ENCODE data around the gene GGT6.

GGT6 gene

DNA sequence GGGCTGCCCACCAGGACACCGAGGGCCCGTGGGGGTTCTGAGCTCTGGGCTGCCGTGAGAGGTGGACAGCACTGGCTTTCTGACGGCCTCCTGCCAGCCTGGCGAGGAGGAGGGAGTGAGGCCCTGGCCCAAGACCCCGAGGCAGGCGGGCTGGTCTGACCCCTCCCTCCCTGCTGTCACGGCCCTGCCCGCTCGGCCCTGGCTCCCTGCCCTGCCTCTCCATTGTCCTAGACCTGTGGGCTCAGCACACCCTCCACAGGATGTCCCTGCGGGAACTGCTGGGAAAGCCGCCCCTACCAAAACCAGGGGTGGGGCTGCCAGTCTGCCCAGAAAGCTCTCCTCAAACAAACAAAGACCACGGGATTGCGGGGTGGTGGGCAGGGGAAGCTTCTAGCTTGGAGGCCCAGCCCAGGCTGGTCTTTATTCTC lies 41.0 kb downstream of the GGT6 start:
- DNase-seq, result no peak

DNA sequence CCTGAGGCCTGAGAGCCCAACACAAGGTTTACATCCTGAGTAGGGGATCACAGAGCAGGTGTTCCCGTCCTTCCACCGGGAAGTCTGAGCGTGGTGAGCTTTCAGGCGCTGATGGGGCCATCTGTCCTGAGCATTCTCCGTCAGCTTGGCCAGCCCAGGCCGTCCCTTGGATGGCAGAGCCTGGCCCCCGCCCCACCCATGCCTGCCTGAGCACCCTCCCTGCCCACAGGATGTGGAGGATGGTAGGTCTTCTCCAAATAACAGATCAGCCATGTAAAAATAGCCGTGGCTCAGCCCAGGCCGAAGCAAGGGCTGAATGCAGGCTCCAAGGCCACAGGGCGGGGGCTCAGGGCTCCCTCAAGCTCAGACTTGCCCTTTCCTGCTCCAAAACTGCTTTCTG lies 41.5 kb downstream of the GGT6 start:
- DNase-seq, result no peak

DNA sequence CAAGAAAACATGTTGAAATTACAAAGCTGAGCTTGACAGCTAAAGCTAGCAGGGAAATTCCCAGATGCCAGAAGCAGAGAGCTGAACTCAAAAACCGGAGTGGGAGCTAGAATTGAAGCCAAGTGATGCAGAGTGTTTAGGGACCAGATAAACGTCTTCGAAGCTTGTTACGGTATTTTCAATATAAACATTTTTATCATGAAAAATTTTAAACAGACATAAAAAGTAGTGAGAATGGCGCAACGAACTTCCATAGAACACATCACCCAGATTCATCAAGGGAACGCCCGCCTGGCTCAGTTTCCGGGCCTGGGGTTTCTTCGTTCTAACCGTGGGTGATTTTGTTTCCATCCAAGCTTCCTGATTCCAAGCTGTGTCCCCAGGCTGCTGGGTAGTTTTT lies 43.6 kb downstream of the GGT6 start:
- DNase-seq, result no peak

DNA sequence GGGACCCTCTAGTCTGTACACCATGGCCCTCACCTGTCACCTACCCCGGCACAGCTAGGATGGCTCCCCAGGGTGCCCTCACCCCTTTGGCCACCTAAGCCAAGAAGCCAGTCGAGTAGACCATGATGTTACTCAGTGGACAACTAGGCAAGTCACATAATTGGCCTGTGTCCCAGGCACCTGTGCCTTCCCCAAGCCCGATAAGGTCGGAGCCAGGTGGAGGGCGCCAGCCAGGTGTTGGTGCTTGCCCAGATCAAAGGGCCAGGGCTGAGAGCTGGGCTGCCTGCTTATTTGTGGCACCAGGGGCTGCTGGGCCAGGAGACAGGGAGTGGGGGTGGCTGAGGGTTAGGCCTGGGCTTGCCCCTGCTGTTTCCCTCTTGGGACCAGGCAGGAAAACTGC lies 44.9 kb downstream of the GGT6 start:
- DNase-seq, result no peak

DNA sequence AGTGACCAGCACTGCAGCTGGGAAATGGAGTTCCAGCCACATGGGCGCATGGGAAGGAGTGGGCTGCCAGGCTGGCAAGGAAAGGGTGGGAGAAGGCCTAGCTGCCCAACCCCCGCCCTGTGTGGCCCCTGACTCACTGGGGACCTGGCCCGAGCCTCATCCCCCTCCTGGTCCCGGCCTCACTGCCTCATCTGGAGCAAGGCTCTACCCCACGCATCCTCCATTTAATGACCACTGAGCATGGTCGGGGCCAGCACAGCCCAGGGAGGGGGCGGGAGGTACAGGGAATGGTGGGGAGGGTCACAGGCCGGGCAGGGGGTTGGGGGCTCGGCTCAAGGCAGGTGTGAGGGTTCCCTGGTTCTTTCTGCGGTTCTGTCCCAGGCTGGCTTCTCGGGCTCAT lies 45.6 kb downstream of the GGT6 start:
- DNase-seq, result no peak

DNA sequence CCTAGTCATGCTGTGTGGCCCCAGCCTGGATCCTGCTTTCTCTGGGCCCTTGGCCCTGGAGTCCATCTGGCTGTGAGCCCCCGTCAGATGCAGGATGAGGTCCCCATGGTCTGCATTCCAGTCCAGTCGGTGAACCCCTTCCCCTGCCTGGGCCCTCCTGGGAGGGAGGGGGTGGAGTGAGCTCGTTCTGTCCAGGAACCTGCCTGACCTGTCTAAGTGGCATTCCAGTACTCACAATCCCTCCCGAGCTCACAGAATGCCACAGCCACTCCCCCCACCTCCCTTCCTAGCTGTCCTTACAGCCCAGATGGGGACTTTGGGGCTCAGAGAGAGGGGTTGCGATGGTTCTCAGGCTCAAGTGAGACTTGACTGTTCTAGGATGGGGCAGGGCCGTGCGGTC lies 46.2 kb downstream of the GGT6 start:
- no peak for DNase-seq

DNA sequence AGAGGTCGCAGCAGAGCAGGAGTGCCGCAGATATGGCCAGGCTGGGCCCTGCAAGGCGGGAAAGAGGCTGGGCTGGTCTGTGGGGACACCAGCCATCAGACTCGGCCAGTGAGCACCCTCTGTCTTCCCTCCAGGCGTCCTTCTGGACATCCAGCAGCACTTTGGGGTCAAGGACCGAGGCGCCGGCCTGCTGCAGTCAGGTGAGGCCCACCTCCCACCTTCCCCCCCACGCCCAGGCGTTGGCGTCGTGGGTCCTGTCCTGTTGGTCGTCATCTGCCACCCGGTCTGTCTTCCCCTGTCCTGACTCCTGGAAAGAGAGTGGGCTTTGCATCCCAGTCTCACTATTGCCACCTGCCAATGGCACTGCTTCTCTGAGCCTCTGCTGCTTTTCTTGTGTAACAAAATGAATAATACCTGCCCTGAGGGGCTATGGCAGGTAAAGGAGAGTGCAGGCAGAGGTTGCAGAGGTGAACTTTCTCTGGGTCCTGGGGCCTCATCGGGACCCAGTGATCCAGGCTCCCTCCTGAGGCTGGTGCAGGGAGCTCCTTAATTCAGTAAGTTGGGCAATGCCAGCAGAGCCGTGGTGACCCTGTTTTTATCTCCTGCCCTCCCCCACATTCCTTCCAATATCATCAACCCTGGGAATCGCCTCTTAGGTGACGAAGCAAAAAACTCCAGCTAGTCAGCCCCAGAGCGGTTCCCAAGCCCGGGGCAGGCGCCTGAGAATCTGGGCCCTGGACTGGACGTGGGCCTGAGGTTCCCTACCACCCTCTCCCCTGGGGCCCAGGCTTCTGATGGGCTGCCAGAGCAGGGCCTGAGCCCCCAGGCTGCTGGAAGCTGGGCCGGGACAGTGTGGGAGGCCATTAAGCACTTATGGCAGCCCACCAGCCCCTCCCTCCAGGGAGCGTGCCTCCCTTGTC lies 47.0 kb downstream of the GGT6 start:
- no peak for DNase-seq

DNA sequence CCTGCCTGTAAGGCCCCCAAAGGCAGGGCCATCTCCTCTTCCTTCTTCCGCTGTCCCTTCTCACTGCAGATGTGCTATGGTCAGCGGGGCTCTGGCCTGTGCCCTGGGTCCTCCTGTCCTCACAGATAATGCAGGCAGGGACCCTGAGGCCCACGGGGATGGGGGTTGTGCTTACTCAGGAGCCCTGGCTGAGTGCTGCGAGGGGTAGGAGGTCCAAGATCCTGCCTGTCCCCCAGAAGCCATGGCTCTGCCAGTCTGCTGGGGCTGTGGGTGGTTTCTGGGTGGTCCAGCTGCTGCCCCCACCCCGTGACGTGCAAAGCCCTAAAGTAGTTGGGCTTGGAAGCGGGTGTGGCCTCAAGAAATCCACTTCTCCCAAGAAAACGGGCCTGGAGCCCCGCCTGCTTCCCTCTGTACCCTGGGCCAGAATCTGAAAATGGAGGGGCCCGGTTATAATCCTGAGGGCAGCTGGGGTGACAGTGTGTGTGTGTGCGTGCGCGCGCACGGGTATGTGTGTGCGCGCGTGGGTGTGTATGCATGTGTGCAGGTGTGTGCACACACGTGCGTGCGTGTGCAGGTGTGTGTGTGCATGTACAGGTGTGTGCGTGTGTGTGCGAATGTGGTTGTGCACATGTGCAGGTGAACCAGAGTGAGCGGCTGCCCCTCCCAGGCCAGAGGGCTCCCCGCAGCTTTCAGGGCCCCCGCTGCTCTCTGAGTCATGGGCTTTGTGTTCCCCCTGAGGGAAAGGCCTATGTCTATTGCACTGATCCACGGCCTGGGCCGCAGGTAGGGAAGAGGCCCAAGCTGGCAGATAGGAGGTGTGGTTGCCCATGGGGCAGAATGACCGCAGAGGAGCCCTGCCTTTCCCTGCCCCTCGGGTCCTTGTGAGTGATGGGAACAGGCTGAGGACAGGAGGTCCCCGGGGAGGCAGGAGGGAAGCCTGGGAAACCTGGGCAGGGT lies 47.9 kb downstream of the GGT6 start:
- no peak for DNase-seq

DNA sequence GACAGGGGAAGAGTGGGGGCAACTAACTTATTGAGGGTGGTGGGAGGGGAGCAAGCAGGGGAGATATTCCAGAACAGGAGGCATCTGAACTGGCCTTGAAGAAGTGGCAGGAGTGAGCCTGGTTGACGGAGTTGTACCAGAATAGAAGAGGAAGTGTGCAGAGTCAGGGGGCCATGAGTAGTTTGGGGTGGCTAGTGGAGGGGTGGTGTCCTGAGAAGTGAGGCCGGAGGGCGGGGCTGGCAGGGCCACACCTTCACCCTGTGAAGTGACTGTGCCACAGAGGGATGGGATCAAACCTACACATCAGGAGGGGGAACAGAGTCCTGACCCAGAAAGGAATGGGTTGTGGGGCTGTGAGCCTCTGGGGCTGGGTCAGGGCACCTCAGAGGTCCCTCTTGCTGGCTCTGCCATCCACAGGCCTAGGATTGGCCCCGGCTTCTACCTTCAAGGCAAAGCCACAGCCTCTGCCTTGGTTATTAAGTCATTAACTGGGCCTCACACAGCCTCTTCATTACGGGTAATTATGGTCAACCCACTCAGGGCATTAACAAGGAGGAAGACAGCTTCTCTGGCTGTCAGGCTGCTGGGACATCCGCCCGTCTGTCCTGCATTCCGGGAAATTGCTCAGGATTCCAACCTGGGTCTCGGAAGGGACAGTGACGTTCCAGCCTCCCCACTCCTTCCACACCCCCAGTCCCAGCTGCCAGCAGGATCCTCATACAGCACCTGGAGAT lies 49.0 kb downstream of the GGT6 start:
- DNase-seq, result no peak

DNA sequence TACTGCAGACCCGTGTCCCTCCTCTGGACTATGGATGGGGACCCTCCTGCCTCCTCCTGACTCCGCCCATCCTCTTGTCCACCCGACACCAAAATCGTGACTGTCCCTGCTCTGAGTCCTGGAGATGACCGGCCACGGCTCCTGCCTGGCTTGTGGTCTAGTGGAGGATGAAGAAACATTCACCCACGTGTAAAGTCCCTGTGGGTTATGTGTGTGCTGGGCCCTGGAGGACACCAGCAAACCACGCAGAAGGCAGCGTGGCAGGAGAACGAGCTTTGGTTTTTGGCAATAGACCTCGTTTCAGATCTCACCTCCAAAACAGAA lies 49.8 kb downstream of the GGT6 start:
- DNase-seq, result no peak

DNA sequence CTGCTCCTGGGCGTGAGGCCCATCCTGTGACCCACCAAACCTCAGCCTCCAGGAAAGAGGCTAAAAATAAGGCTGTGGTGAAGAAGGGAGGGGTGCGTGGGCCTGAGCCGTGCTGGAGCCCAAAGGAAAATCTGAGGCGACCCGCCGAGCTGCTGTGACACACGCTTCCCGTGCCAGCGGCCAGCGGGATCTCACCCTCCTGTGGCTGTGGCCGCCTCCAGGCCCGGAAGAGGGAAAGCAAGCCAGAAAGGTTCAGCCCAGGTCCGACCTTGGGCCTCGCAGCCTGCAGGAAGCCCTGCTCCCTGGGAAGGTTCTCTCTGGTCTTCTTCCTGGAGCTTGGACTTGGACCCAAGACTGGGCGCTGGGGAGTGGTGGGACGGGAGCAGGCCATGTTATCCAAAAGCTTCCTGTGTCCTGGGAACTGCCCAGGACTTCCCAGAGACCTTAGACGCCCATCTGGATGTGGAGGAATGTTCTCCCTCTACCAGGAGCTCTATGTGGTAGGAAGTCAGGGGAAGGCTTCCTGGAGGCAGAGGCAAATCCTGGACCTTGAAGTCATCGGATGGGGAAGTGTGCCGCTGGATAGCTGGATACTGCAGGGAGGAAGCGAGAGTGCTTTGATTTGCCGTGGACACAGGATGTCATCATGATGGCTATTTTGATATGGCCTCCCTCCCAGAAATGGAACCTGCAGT lies 50.3 kb downstream of the GGT6 start:
- DNase-seq, result no peak

DNA sequence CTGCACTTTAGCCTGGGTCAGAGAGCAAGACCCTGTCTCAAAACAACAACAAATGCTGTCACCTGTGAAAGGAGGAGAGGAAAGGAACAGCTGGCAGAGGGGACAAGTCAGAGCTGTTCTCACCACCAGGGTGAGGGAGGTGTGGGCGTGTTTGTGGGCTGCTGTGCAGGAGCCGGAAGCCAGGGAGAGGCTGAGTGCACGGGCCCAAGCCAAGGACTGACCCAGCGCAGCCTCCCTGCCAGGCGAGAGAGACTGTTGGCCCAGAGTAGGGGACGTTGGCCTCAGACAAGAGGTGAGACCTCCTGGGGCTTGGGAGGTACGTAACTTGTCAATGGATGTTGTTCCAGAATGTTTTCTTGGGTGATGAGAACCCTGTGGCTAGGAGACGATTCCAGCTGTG lies 51.0 kb downstream of the GGT6 start:
- DNase-seq, result no peak

DNA sequence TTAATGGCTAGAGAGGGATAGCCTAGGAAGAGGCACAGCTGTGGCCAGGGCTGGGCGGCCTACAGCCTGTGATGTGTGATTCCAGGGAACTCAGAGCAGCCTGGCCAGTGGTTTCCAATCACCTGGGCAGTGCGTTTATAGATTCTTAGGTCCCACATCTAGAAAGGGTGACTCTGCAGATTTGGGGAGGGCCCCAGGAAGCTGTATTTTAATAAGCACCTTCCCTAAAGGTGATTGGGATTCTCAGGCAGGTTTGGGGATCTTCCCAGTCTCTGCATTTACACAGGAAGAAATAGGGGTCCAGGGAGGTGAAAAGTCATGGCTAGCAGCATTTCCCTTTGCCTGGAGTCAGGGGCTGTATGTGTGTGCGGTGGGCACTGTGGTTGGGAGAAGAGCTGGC lies 52.2 kb downstream of the GGT6 start:
- no peak for DNase-seq

DNA sequence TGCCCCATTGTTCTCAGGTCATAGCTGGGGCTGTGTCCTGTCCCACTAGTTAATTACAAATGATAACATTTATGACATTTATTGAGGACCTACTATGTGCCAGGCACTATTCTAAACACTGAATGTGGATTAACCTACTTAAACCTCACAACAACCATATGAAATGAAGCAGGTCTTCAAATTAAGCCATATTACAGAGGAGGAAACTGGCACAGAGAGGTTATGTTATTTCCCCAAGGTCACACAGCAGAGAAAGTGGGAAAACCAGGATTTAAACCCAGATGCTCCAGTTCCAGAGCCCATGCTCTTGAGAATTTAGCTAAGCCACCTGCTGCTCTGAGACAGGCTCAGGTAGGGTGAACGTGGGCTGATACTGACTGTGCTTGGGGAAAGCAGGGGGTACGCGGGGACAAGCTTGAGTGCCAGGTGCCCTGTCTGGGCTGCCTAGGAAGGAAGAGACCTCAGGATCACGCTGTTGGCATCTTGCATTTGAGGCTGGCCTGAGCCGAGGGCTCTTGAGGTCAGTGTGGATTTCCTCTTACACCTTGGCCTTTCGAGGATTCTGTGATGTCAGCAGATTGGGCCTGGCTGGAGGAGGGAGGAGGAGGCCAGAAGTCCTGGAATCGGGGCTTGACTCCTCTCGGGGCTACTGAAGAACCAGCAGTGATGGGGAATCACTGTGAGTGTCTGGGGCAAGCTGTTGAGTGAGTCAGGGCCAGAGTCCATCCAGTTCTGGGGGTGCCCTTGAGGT lies 52.8 kb downstream of the GGT6 start:
- no peak for DNase-seq

All from NCI-H187 (cell line).